B cell (primary cell): ENCODE results near the gene DCAF6. TPM values are rescaled to one million over a fixed set of nuclear protein-coding genes. Genes with fewer than 3 reads are reported as not detected.

Source experiments
- ATAC-seq: fragments of 200-7000 bp; cut with Tn5 transposase; one replicate; pipeline ENCODE4 v1.10.0; 2021; ENCODE audit warnings: low read depth, mild to moderate bottlenecking, moderate number of reproducible peaks, moderate library complexity
- CTCF ChIA-PET: fragments of 350-600 bp; sonication (Branson Sonifier 250); formaldehyde crosslinking; loops from one replicate; lab custom pipeline; 2021; ENCODE audit warnings: antibody characterized with exemption, inconsistent platforms; lab: Charles Lee
- POLR2A ChIA-PET: fragments of 350-600 bp; sonication (Branson Sonifier 250); formaldehyde crosslinking; loops from one replicate; lab custom pipeline; 2021; ENCODE audit warnings: antibody characterized with exemption; lab: Charles Lee
- DNase-seq: peaks from one replicate; pipeline ENCODE4 v3.0.0; 2013
- H2AFZ ChIP-seq: 2 replicates; pipeline ENCODE4 v1.6.1; 2012; ENCODE audit warnings: mild to moderate bottlenecking, low read depth, low read length; ENCODE audit not compliant: insufficient read depth, poor library complexity, severe bottlenecking
- H3K27ac ChIP-seq, 2 donors: 1 replicate in 1 of 2; 2 replicates in 1 of 2; pipeline ENCODE4 v1.5.1; 2012 to 2013; ENCODE audit warnings: low read length in 2 of 2, mild to moderate bottlenecking in 2 of 2, moderate library complexity in 1 of 2
- H3K27me3 ChIP-seq, 4 experiments: fragments of 200-600 bp in 1 of 4; sonication (generic) in 1 of 4; replicated peaks in 1 of 4; 1 replicate in 2 of 4; 2 replicates in 2 of 4; pipeline versions ENCODE4 v1.6.1 to v1.7.0; 2013 to 2016; ENCODE audit warnings: low read length in 3 of 4, mild to moderate bottlenecking in 2 of 4, mixed read lengths in 1 of 4, moderate library complexity in 1 of 4; ENCODE audit not compliant: insufficient read depth in 4 of 4, control insufficient read depth in 3 of 4; ENCODE audit errors: control extremely low read depth in 1 of 4
- H3K36me3 ChIP-seq, 2 experiments: replicated peaks in 1 of 2; 1 replicate in 1 of 2; 2 replicates in 1 of 2; pipeline versions ENCODE4 v1.6.1 to v1.7.1; 2013; ENCODE audit warnings: low read length in 1 of 2; ENCODE audit not compliant: insufficient read depth in 2 of 2, control insufficient read depth in 1 of 2; ENCODE audit errors: control extremely low read depth in 1 of 2, extremely low read depth in 1 of 2
- H3K4me1 ChIP-seq, 2 donors: fragments of 200-600 bp in 1 of 2; sonication (generic) in 1 of 2; 1 replicate in 1 of 2; 2 replicates in 1 of 2; pipeline versions ENCODE4 v1.5.1 to v1.6.1; 2013 to 2017; ENCODE audit warnings: low read length in 2 of 2; ENCODE audit not compliant: control insufficient read depth in 2 of 2, insufficient read depth in 2 of 2
- H3K4me2 ChIP-seq: replicated peaks from 2 replicates; pipeline ENCODE3; 2012; ENCODE audit warnings: mild to moderate bottlenecking, low read depth, low read length; ENCODE audit not compliant: poor library complexity, severe bottlenecking
- H3K4me3 ChIP-seq, 5 experiments: fragments of 200-600 bp in 1 of 5; sonication (generic) in 1 of 5; 1 replicate in 3 of 5; 2 replicates in 2 of 5; pipeline versions ENCODE4 v1.5.1 to v1.7.0; 2011 to 2016; ENCODE audit warnings: low read length in 4 of 5, mild to moderate bottlenecking in 4 of 5, low read depth in 2 of 5, control low read depth in 1 of 5, moderate library complexity in 1 of 5; ENCODE audit not compliant: insufficient read depth in 1 of 5; ENCODE audit errors: control extremely low read depth in 1 of 5, extremely low read depth in 1 of 5
- H3K79me2 ChIP-seq: fragments of 200-600 bp; sonication (generic); one replicate; pipeline ENCODE4 v1.6.0; 2016; ENCODE audit warnings: low read length; ENCODE audit not compliant: control insufficient read depth, insufficient read depth
- H3K9ac ChIP-seq: fragments of 200-600 bp; sonication (generic); 2 replicates; pipeline ENCODE4 v1.6.1; 2017; ENCODE audit warnings: mild to moderate bottlenecking, low read length, moderate library complexity
- H3K9me3 ChIP-seq, 3 donors: one replicate each; pipeline versions ENCODE4 v1.6.1 to v1.7.1; 2013; ENCODE audit warnings: low read length in 2 of 3; ENCODE audit not compliant: control insufficient read depth in 2 of 3, insufficient read depth in 1 of 3; ENCODE audit errors: control extremely low read depth in 1 of 3
- H4K20me1 ChIP-seq: 2 replicates; pipeline ENCODE4 v1.6.0; 2012; ENCODE audit warnings: mild to moderate bottlenecking, low read length; ENCODE audit not compliant: insufficient read depth, control insufficient read depth, poor library complexity, severe bottlenecking
- H3K27ac Mint-ChIP-seq: one replicate; pipeline ENCODE4 v1.8.0; 2021; ENCODE audit warnings: mixed read lengths
- H3K27me3 Mint-ChIP-seq: one replicate; pipeline ENCODE4 v1.8.0; 2021; ENCODE audit warnings: mixed read lengths
- H3K4me1 Mint-ChIP-seq: one replicate; pipeline ENCODE4 v1.8.0; 2021; ENCODE audit warnings: mixed read lengths
- H3K4me3 Mint-ChIP-seq: one replicate; pipeline ENCODE4 v1.8.0; 2021; ENCODE audit warnings: mixed read lengths
- H3K9me3 Mint-ChIP-seq: one replicate; pipeline ENCODE4 v1.8.0; 2022; ENCODE audit warnings: mixed read lengths; ENCODE audit not compliant: insufficient read depth
- EZH2 ChIP-seq: IDR thresholded peaks from 2 replicates; pipeline ENCODE4 v1.6.1; 2012; ENCODE audit warnings: borderline replicate concordance, low read depth, mild to moderate bottlenecking, moderate library complexity, low read length; ENCODE audit not compliant: insufficient read depth, poor library complexity, severe bottlenecking
- WGBS: methylation state at CpG from one replicate; pipeline ENCODE4 v1.1.5; 2013; ENCODE audit warnings: missing lambda C conversion rate; ENCODE audit not compliant: insufficient coverage; 5-methylcytosine and 5-hydroxymethylcytosine counted together
- intact Hi-C: fragments of 100-400 bp; cut with micrococcal nuclease; formaldehyde crosslinking; loops from one replicate; pipeline ENCODE4 v1.10.0; 2022
- polyA plus RNA-seq: library from polyadenylated mRNA; depleted of rRNA; stranded (reverse); fragments of >200 nt; gene quantifications from 2 replicates; pipeline ENCODE4 v1.2.3, GENCODE V29; 2012
- total RNA-seq, 2 donors: library from RNA; stranded (reverse); fragments of 120-200 nt in 1 of 2; gene quantifications; 1 replicate in 1 of 2; 2 replicates in 1 of 2; pipeline versions ENCODE4 v1.2.3 to v1.2.4, GENCODE V29; 2013 to 2022
- TF ChIP-seq, protein P1 (sequence below): fragments of 200-600 bp; IDR thresholded peaks from one replicate; pipeline ENCODE4 v1.8.0; 2022; ENCODE audit warnings: antibody characterized with exemption, mild to moderate bottlenecking

The DCAF6 gene
- total and polyA plus RNA-seq, 2 donors (not counting 1 experiment from before 2014, with no cell fraction given) = 17.5 to 40.4 TPM

- Histone ChIP-seq H3K9ac (peak overlapping the region; percentile 90), H4K20me1 (no peaks in the 10 kb centered on the region), H3K4me3 (peak overlapping the region in 2 of 5 experiments; percentile 79 to 96), H3K79me2 (peaks cover 81% of the 10 kb centered on the region), H3K4me1 (peaks cover 10 to 27% of the 10 kb centered on the region in 2 donors), H3K9me3 (no peaks in the 10 kb centered on the region), H3K36me3 (no peaks in the 10 kb centered on the region), H3K4me2 (peak overlapping the region; percentile 84), H2AFZ (no peak overlapping the region), H3K27ac (peak overlapping the region; percentile 87 to 90), H3K27me3 (no peaks in the 10 kb centered on the region)
- intact Hi-C loops = loop anchor here (5.0 to 10.0 kb wide), 4 partner anchors 67 to 1429 kb away; partner anchors contain the start of genes BLZF1, CREG1 and NME7
- Mint-ChIP-seq H3K27me3 (no peaks in the 10 kb centered on the region), H3K27ac (peak overlapping the region; percentile 44), H3K4me3 (peak overlapping the region; percentile 73), H3K9me3 (no peaks in the 10 kb centered on the region), H3K4me1 (peaks cover 33% of the 10 kb centered on the region)
- ATAC-seq (no peak), DNase-seq (no peak)
- POLR2A ChIA-PET = no interaction called here
- WGBS = no CpG with 5 or more reads among the region's 5 CpGs
- CTCF ChIA-PET = interaction anchor here (1.0 kb wide), 1 partner anchor 11 kb away, joined by 3 read pairs; no protein-coding TSS in a partner anchor
- no peak for TF ChIP-seq EZH2
- TF ChIP-seq, protein P1, sequence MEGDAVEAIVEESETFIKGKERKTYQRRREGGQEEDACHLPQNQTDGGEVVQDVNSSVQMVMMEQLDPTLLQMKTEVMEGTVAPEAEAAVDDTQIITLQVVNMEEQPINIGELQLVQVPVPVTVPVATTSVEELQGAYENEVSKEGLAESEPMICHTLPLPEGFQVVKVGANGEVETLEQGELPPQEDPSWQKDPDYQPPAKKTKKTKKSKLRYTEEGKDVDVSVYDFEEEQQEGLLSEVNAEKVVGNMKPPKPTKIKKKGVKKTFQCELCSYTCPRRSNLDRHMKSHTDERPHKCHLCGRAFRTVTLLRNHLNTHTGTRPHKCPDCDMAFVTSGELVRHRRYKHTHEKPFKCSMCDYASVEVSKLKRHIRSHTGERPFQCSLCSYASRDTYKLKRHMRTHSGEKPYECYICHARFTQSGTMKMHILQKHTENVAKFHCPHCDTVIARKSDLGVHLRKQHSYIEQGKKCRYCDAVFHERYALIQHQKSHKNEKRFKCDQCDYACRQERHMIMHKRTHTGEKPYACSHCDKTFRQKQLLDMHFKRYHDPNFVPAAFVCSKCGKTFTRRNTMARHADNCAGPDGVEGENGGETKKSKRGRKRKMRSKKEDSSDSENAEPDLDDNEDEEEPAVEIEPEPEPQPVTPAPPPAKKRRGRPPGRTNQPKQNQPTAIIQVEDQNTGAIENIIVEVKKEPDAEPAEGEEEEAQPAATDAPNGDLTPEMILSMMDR = no peak
Measured at GRCh38 chr1:167938080-167938636, 1.7 kb downstream of the DCAF6 start.

DNA sequence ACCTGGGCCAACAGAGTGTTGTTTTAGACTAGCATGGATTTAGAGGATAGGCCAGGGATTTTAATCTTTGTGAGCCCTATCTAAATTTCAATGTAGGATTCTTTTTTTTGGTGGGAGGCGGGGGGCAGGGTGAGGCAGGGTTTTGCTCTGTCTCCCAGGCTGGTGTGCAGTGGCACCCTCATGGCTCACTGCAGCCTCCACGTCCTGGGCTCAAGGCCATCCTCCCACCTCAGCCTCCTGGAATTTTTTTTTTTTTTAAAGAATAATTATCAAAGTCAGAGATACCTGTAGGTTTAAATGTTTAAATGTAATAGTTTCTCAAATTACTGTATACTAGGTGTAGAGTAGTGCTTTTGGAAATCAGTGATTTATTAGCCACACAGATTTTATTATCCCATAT lies 3.8 kb downstream of the DCAF6 start:
- no peak overlapping the region for H3K9ac ChIP-seq
- Mint-ChIP-seq H3K4me1 (peaks cover 23% of the 10 kb centered on the region), H3K27me3 (no peaks in the 10 kb centered on the region), H3K27ac (no peak overlapping the region), H3K9me3 (no peaks in the 10 kb centered on the region), H3K4me3 (no peak overlapping the region)
- intact Hi-C loops = no loop called here
- no peaks in the 10 kb centered on the region for H3K36me3 ChIP-seq
- H3K27ac ChIP-seq = no peak overlapping the region
- no peak overlapping the region for H3K4me2 ChIP-seq
- WGBS = no CpG with 5 or more reads among the region's 2 CpGs
- H3K4me3 ChIP-seq = no peak overlapping the region
- peaks cover 5 to 11% of the 10 kb centered on the region in 2 donors for H3K4me1 ChIP-seq
- peaks cover 0 to 5% (median 0%) of the 10 kb centered on the region in 3 donors for H3K9me3 ChIP-seq
- ChIA-PET POLR2A (interaction anchor here (0.7 kb wide), 1 partner anchor 36 kb away, joined by 3 read pairs; no protein-coding TSS in a partner anchor), CTCF (no interaction called here)
- H3K27me3 ChIP-seq = no peaks in the 10 kb centered on the region
- H3K79me2 ChIP-seq = peaks cover 80% of the 10 kb centered on the region
- no peak overlapping the region for H2AFZ ChIP-seq
- no peak for DNase-seq
- H4K20me1 ChIP-seq = no peaks in the 10 kb centered on the region
- TF ChIP-seq EZH2 = no peak
- TF ChIP-seq, protein P1 = no peak
- ATAC-seq = no peak
